CD14-positive monocyte (primary cell): ENCODE results near the gene SLC24A3. TPM values are rescaled to one million over a fixed set of nuclear protein-coding genes. Genes with fewer than 3 reads are reported as not detected.

Experiments
- DNase-seq, 3 donors: peaks; one replicate each; pipeline ENCODE4 v3.0.0-alpha.2; 2011 to 2022
- H2AFZ ChIP-seq: 2 replicates; pipeline ENCODE4 v1.6.0; 2012; ENCODE audit warnings: mild to moderate bottlenecking, low read depth, low read length, inconsistent platforms; ENCODE audit not compliant: insufficient read depth, poor library complexity, severe bottlenecking
- H3K27ac ChIP-seq, 2 donors: 1 replicate in 1 of 2; 2 replicates in 1 of 2; pipeline ENCODE4 v1.5.1; 2012 to 2013; ENCODE audit warnings: low read length in 2 of 2, control low read depth in 1 of 2, inconsistent platforms in 1 of 2, low read depth in 1 of 2, mild to moderate bottlenecking in 1 of 2
- H3K27me3 ChIP-seq, 2 donors: one replicate each; pipeline versions ENCODE4 v1.6.0 to v1.6.1; 2011 to 2013; ENCODE audit warnings: low read length in 2 of 2; ENCODE audit not compliant: control insufficient read depth in 2 of 2, insufficient read depth in 2 of 2
- H3K36me3 ChIP-seq, 2 donors: replicated peaks in 1 of 2; 1 replicate in 1 of 2; 2 replicates in 1 of 2; pipeline versions ENCODE4 v1.5.1 to v1.6.1; 2012 to 2013; ENCODE audit warnings: low read length in 2 of 2, control low read depth in 1 of 2, inconsistent platforms in 1 of 2, mild to moderate bottlenecking in 1 of 2; ENCODE audit not compliant: insufficient read depth in 2 of 2, control insufficient read depth in 1 of 2
- H3K4me1 ChIP-seq, 2 donors: 1 replicate in 1 of 2; 2 replicates in 1 of 2; pipeline versions ENCODE4 v1.5.1 to v1.6.1; 2012 to 2013; ENCODE audit warnings: low read length in 2 of 2, control low read depth in 1 of 2, inconsistent platforms in 1 of 2, mild to moderate bottlenecking in 1 of 2, moderate library complexity in 1 of 2; ENCODE audit not compliant: insufficient read depth in 2 of 2, control insufficient read depth in 1 of 2
- H3K4me2 ChIP-seq: replicated peaks from 2 replicates; pipeline ENCODE3; 2012; ENCODE audit warnings: low read length, moderate library complexity, mild to moderate bottlenecking; ENCODE audit not compliant: poor library complexity, severe bottlenecking; ENCODE audit errors: extremely low read depth
- H3K4me3 ChIP-seq, 3 experiments: fragments of 200-600 bp in 1 of 3; sonication (generic) in 1 of 3; replicated peaks in 1 of 3; 1 replicate in 2 of 3; 2 replicates in 1 of 3; pipeline ENCODE4 v1.5.1; 2011 to 2013; ENCODE audit warnings: low read length in 3 of 3, mild to moderate bottlenecking in 3 of 3, control low read depth in 2 of 3, low read depth in 2 of 3, inconsistent platforms in 1 of 3, moderate library complexity in 1 of 3
- H3K79me2 ChIP-seq: 2 replicates; pipeline ENCODE4 v1.6.0; 2012; ENCODE audit warnings: mild to moderate bottlenecking, control low read depth, inconsistent platforms, low read length, moderate library complexity; ENCODE audit not compliant: insufficient read depth
- H3K9ac ChIP-seq: 2 replicates; pipeline ENCODE4 v1.6.0; 2017; ENCODE audit warnings: low read length, mild to moderate bottlenecking; ENCODE audit not compliant: insufficient read depth, poor library complexity, severe bottlenecking
- H3K9me3 ChIP-seq, 2 donors: replicated peaks in 1 of 2; 1 replicate in 1 of 2; 2 replicates in 1 of 2; pipeline versions ENCODE4 v1.5.1 to v1.6.1; 2012 to 2013; ENCODE audit warnings: low read length in 2 of 2, control low read depth in 1 of 2; ENCODE audit not compliant: control insufficient read depth in 1 of 2, insufficient read depth in 1 of 2
- H4K20me1 ChIP-seq: 2 replicates; pipeline ENCODE4 v1.6.0; 2012; ENCODE audit warnings: mild to moderate bottlenecking, low read length, control low read depth, moderate library complexity; ENCODE audit not compliant: insufficient read depth
- H3K27ac Mint-ChIP-seq, 7 donors: one replicate each; pipeline ENCODE4 v1.8.0; 2020; ENCODE audit warnings: mild to moderate bottlenecking in 7 of 7, mixed read lengths in 7 of 7, moderate library complexity in 6 of 7, inconsistent platforms in 2 of 7
- H3K27me3 Mint-ChIP-seq, 3 donors: one replicate each; pipeline ENCODE4 v1.8.0; 2021 to 2022; ENCODE audit warnings: low read depth in 3 of 3, mild to moderate bottlenecking in 3 of 3, mixed read lengths in 3 of 3, moderate library complexity in 3 of 3, inconsistent platforms in 1 of 3
- H3K36me3 Mint-ChIP-seq, 2 donors: one replicate each; pipeline ENCODE4 v1.8.0; 2020; ENCODE audit warnings: mixed read lengths in 2 of 2, inconsistent platforms in 1 of 2, mild to moderate bottlenecking in 1 of 2
- H3K4me1 Mint-ChIP-seq: one replicate; pipeline ENCODE4 v1.8.0; 2020; ENCODE audit warnings: mild to moderate bottlenecking, mixed read lengths
- H3K4me3 Mint-ChIP-seq, 2 donors: one replicate each; pipeline ENCODE4 v1.8.0; 2020; ENCODE audit warnings: mild to moderate bottlenecking in 2 of 2, mixed read lengths in 2 of 2, moderate library complexity in 1 of 2
- H3K9me3 Mint-ChIP-seq, 7 donors: one replicate each; pipeline ENCODE4 v1.8.0; 2020 to 2022; ENCODE audit warnings: mixed read lengths in 7 of 7, mild to moderate bottlenecking in 6 of 7, moderate library complexity in 6 of 7, inconsistent platforms in 2 of 7
- WGBS: methylation state at CpG from one replicate; pipeline ENCODE4 v1.1.5; 2013; ENCODE audit warnings: missing lambda C conversion rate; ENCODE audit not compliant: insufficient coverage; 5-methylcytosine and 5-hydroxymethylcytosine counted together
- intact Hi-C, 2 donors: fragments of 100-400 bp; cut with micrococcal nuclease; formaldehyde crosslinking; loops; one replicate each; pipeline versions ENCODE4 v1.15.0 to v1.15.1; 2023
- polyA plus RNA-seq, 3 donors: library from polyadenylated mRNA; depleted of rRNA in 1 of 3; unstranded in 2 of 3; stranded (reverse) in 1 of 3; fragments of 300-500 nt in 2 of 3; fragments of >200 nt in 1 of 3; fragmentation: Illumina TruSeq in 2 of 3; gene quantifications; 1 replicate in 2 of 3; 2 replicates in 1 of 3; pipeline ENCODE4 v1.2.3, GENCODE V29; 2012 to 2021
- TF ChIP-seq, protein P1 (sequence below): fragments of 200-600 bp; IDR thresholded peaks from one replicate; pipeline ENCODE4 v1.8.0; 2022; ENCODE audit warnings: antibody characterized with exemption, mild to moderate bottlenecking

SLC24A3 gene
- polyA plus RNA-seq, 3 donors = 0.04 to 0.08 TPM; not detected in 1

DNA sequence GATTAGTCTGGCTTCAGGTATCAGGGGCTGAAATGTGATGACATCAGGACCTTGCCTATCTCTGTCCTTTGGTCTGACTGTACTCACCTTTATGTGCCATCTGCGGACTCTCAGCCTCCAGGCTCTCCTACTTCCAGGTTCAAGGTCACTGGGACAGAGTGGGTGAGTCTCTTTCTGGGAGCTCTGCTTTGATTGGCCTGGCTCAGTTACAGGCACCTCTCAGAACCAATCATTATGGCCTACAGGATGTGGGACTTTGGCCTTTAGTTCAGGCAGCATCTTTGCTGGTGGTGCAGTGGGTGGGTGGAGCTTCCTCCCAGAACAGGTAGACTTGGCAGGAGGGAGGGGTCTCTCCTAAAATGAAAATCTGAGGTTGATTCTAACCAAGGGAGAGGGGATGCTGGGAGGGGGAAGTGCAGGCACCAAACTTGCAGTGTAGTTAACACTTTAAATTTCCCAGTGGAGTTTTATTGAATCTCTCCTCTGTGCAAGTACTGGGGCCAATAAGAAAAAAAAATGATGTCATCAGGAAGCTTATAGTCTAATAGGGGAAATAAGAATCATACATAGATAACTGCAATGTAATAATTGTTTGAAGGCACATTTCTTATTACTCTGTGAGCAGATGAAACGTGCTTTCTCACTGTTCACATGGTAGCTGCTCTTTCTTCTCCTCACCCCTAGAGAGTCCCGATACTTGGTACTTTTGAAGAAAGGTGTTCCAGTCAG, 53.4 kb downstream of the SLC24A3 start:
- no peaks in the 10 kb centered on the region for H3K36me3 ChIP-seq
- no peak overlapping the region for H3K9ac ChIP-seq
- no peaks in the 10 kb centered on the region for H3K36me3 Mint-ChIP-seq
- peaks cover 12% of the 10 kb centered on the region for H3K4me1 Mint-ChIP-seq
- no peak overlapping the region for H3K4me3 ChIP-seq
- peaks cover 5 to 7% of the 10 kb centered on the region in 2 donors for H3K4me1 ChIP-seq
- no peak for DNase-seq
- intact Hi-C loops = no loop called here
- H3K4me3 Mint-ChIP-seq = no peak overlapping the region
- no peaks in the 10 kb centered on the region for H3K79me2 ChIP-seq
- H3K9me3 Mint-ChIP-seq = no peaks in the 10 kb centered on the region
- no peaks in the 10 kb centered on the region for H3K27me3 ChIP-seq
- TF ChIP-seq, protein P1, sequence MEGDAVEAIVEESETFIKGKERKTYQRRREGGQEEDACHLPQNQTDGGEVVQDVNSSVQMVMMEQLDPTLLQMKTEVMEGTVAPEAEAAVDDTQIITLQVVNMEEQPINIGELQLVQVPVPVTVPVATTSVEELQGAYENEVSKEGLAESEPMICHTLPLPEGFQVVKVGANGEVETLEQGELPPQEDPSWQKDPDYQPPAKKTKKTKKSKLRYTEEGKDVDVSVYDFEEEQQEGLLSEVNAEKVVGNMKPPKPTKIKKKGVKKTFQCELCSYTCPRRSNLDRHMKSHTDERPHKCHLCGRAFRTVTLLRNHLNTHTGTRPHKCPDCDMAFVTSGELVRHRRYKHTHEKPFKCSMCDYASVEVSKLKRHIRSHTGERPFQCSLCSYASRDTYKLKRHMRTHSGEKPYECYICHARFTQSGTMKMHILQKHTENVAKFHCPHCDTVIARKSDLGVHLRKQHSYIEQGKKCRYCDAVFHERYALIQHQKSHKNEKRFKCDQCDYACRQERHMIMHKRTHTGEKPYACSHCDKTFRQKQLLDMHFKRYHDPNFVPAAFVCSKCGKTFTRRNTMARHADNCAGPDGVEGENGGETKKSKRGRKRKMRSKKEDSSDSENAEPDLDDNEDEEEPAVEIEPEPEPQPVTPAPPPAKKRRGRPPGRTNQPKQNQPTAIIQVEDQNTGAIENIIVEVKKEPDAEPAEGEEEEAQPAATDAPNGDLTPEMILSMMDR = no peak
- H3K9me3 ChIP-seq = no peaks in the 10 kb centered on the region
- H4K20me1 ChIP-seq = no peaks in the 10 kb centered on the region
- WGBS = no CpG with 5 or more reads among the region's 3 CpGs
- H3K27ac ChIP-seq = no peak overlapping the region
- no peak overlapping the region for H3K4me2 ChIP-seq
- no peak overlapping the region for H2AFZ ChIP-seq
- H3K27me3 Mint-ChIP-seq = peaks cover 0 to 2% (median 0%) of the 10 kb centered on the region in 3 donors
- H3K27ac Mint-ChIP-seq = no peak overlapping the region

DNA sequence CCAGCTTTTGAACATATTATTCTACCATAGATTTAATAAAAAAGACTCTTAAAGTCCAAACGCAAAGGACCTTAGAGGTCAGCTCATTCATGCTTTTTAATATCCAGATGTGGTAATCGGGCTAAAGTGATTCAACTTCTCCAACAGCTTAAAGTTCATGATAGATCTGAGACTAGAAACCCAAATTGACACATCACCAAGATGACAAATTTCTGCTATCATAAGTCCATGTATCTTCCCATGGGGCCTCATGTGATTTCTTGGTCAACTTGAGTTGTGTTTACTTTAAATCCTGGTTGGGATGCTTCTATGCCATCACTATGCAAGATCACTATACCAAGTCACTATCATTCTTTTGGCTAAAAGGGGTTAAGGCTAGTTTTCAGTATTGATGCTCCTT, 56.0 kb downstream of the SLC24A3 start:
- no peaks in the 10 kb centered on the region for H3K27me3 ChIP-seq
- H3K27ac ChIP-seq = no peak overlapping the region
- Mint-ChIP-seq H3K4me1 (peaks cover 15% of the 10 kb centered on the region), H3K27ac (no peak overlapping the region), H3K4me3 (no peak overlapping the region), H3K36me3 (no peaks in the 10 kb centered on the region), H3K9me3 (peaks cover 0 to 2% (median 0%) of the 10 kb centered on the region in 7 donors), H3K27me3 (peaks cover 0 to 2% (median 0%) of the 10 kb centered on the region in 3 donors)
- H3K9me3 ChIP-seq = no peaks in the 10 kb centered on the region
- no peak overlapping the region for H2AFZ ChIP-seq
- peaks cover 6% of the 10 kb centered on the region in 2 donors for H3K4me1 ChIP-seq
- TF ChIP-seq, protein P1 = no peak
- no peak for DNase-seq
- no peaks in the 10 kb centered on the region for H3K79me2 ChIP-seq
- 100% methylated on average over 1 of the region's 2 CpGs for WGBS
- H3K4me2 ChIP-seq = no peak overlapping the region
- no peak overlapping the region for H3K9ac ChIP-seq
- H3K4me3 ChIP-seq = no peak overlapping the region
- intact Hi-C loops = no loop called here
- no peaks in the 10 kb centered on the region for H4K20me1 ChIP-seq
- H3K36me3 ChIP-seq = no peaks in the 10 kb centered on the region
